ENCODE data around the gene SKAP2. TPM values are rescaled to one million over a fixed set of nuclear protein-coding genes. Genes with fewer than 3 reads are reported as not detected.

Gene SKAP2
- total RNA-seq, 2 experiments from 2014 or later: 7.0 to 8.1 TPM

DNA sequence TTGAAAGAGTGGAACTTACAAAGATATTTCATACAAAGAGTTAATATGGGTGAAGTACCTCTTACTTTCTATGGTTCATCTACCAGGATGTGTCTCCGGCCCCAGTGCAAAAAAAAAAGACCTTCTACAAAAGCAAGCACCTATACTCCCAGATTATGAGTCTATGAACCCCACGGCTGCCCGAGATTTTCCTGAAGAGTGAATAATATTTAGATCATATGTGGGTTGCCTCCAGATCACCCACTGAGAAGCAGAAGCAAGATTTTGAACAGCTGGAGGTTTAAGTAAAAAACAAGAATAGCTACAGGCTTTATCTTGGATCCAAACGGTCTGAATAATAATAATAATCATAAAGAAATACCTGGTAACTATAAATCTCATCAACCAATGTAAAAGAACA lies 207.7 kb downstream of the SKAP2 start:
- TF ChIP-seq CTCF (IDR thresholded peaks at IDR 0.05): no peak
- Mint-ChIP-seq H3K27ac (no peak overlapping the region), H3K36me3 (ENCODE audit: low read depth) (no peaks in the 10 kb centered on the region), H3K4me3 (no peak overlapping the region), H3K9me3 (no peaks in the 10 kb centered on the region), H3K27me3 (peaks cover 3% of the 10 kb centered on the region), H3K4me1 (ENCODE audit: low read depth) (no peaks in the 10 kb centered on the region)
- POLR2A ChIA-PET: interaction anchor here (0.7 kb wide), 1 partner anchor 61 kb away, joined by 5 read pairs; no protein-coding TSS in a partner anchor
- DNase-seq (no peak), ATAC-seq (no peak)
- CTCF ChIA-PET: interaction anchor here (1.0 to 1.5 kb wide), 3 partner anchors 13 to 764 kb away, joined by 3 read pairs; no protein-coding TSS in a partner anchor
- intact Hi-C loops (cut with micrococcal nuclease): no loop called here

DNA sequence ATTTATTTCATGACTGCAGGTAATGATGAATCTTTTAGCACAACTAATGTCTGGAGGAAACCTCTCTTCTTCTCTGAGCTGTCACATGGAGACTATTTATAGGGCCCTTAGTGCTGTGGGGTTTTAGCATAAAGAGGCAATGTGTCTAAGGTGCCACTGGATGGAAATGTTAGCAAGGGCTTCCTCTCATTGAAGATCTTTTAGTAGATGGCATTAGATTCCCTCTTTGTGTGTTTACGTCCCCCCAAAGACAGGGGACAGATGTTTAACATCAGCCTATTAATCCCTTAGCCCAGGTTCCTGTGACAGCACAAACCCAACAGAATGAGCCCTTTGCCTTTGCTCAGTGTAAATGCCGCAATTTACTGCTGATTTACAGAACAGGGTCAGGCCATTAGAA lies 208.6 kb downstream of the SKAP2 start:
- no peaks in the 10 kb centered on the region for H3K4me1 Mint-ChIP-seq (ENCODE audit: low read depth)
- H3K27ac Mint-ChIP-seq: no peak overlapping the region
- peaks cover 3% of the 10 kb centered on the region for H3K27me3 Mint-ChIP-seq
- no peak overlapping the region for H3K4me3 Mint-ChIP-seq
- ChIA-PET POLR2A (interaction anchor here (0.6 kb wide), 1 partner anchor 343 kb away, joined by 3 read pairs; no protein-coding TSS in a partner anchor), CTCF (interaction anchor here (1.0 to 1.5 kb wide), 2 partner anchors 14 to 26 kb away, joined by 3 read pairs; no protein-coding TSS in a partner anchor)
- no peak for DNase-seq
- no peak for TF ChIP-seq CTCF (IDR thresholded peaks at IDR 0.05)
- no peak for ATAC-seq
- H3K9me3 Mint-ChIP-seq: no peaks in the 10 kb centered on the region
- H3K36me3 Mint-ChIP-seq (ENCODE audit: low read depth): no peaks in the 10 kb centered on the region
- intact Hi-C loops (cut with micrococcal nuclease): no loop called here

GRCh38 chr7:26653430-26654399 lies 210.7 kb downstream of the SKAP2 start:
- Mint-ChIP-seq H3K9me3 (no peaks in the 10 kb centered on the region), H3K27ac (no peak overlapping the region), H3K4me1 (ENCODE audit: low read depth) (no peaks in the 10 kb centered on the region), H3K27me3 (peaks cover 8% of the 10 kb centered on the region), H3K4me3 (no peak overlapping the region), H3K36me3 (ENCODE audit: low read depth) (no peaks in the 10 kb centered on the region)
- intact Hi-C loops (cut with micrococcal nuclease): no loop called here
- ChIA-PET CTCF (no interaction called here), POLR2A (no interaction called here)
- no peak for ATAC-seq
- DNase-seq: no peak
- no peak for TF ChIP-seq CTCF (IDR thresholded peaks at IDR 0.05)

DNA sequence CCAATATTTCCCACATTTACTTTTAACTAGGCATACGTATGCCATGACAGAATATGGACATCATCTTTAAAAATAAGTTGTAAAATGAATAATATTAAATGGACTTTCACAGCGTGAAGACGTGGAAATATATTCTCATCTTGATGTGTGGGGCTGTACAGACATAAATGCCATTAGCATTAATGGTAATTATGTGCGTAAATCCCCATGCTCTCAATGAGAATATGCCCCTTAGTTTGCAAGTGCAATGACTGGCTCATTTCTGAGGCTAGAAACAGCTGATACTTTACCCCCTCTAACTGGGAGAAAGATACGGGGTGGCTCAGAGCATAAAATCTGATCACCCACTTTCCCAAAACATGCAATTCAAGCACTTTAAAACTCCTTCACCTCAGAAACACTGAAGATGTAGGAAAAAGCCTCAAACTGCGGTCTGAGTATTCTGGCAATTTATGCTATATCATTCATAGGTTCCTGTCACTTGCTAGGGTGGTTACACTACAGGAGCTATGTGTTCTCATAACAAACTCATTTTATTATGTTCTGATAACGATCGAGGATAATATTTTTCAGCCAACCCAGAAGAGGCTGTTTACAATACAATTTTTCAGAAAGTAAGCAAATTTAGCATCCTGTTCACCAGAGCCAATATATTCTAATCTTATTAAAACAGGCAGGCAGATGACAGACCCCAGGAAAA lies 211.8 kb downstream of the SKAP2 start:
- no peak overlapping the region for H3K27ac Mint-ChIP-seq
- DNase-seq (no peak), ATAC-seq (no peak)

More for the DNA sequence above, 211.8 kb downstream of the SKAP2 start:
- Mint-ChIP-seq H3K27me3 (peaks cover 8% of the 10 kb centered on the region), H3K36me3 (ENCODE audit: low read depth) (no peaks in the 10 kb centered on the region), H3K4me1 (ENCODE audit: low read depth) (no peaks in the 10 kb centered on the region), H3K4me3 (no peak overlapping the region), H3K9me3 (no peaks in the 10 kb centered on the region)
- no peak for TF ChIP-seq CTCF (IDR thresholded peaks at IDR 0.05)
- POLR2A ChIA-PET: no interaction called here
- CTCF ChIA-PET: interaction anchor here (0.9 kb wide), 1 partner anchor 28 kb away, joined by 3 read pairs; no protein-coding TSS in a partner anchor
- intact Hi-C loops (cut with micrococcal nuclease): no loop called here

Measured in activated CD8-positive, alpha-beta T cell treated with anti-CD3 and anti-CD28 coated beads for 36 hours (primary cell).